K562 (cell line): ENCODE results near the gene RSBN1L. TPM values are rescaled to one million over a fixed set of nuclear protein-coding genes. Genes with fewer than 3 reads are reported as not detected.

Source experiments
- ATAC-seq: fragments of 200-7000 bp; cut with Tn5 transposase; 3 replicates; pipeline ENCODE4 v1.9.1; 2020; ENCODE audit warnings: moderate library complexity
- BruUV-seq: library from RNA; stranded (reverse); fragments of 400-500 nt; replicated peaks from 2 replicates; lab custom pipeline; 2021; lab: Mats Ljungman, UMichigan
- CTCF ChIA-PET: fragments of 300-600 bp; formaldehyde crosslinking; extraction: SDS; loops from one replicate; lab custom pipeline; 2021; ENCODE audit warnings: low intra/inter-chr PET ratio; lab: Yijun Ruan, JAX
- POLR2A ChIA-PET: fragments of 300-600, 350-650 bp; sonication (Branson Sonifier 250); formaldehyde crosslinking; extraction: SDS; loops from one replicate; lab custom pipeline; 2021; ENCODE audit warnings: antibody characterized with exemption, inconsistent platforms; lab: Yijun Ruan, JAX
- DNase-seq, 4 experiments: peaks; one replicate each; pipeline versions ENCODE4 v3.0.0 to v3.0.0-alpha.2; 2011 to 2018; ENCODE audit warnings: low spot score in 3 of 4, mixed read lengths in 3 of 4; ENCODE audit errors: extremely low read depth in 1 of 4
- FAIRE-seq: peaks from 2 replicates; lab custom pipeline; 2011; peaks lifted over from hg19 to GRCh38; lab: Jason Lieb, UNC
- H2AFZ ChIP-seq: 2 replicates; pipeline ENCODE4 v1.6.0; 2011; ENCODE audit warnings: low read depth, low read length, control low read depth, inconsistent platforms
- H3K27ac ChIP-seq: fragments of 200-600 bp; 3 replicates; pipeline ENCODE4 v1.8.0; 2011; ENCODE audit warnings: low read depth, mild to moderate bottlenecking, control low read depth, inconsistent platforms, low read length, moderate library complexity, mixed read lengths; ENCODE audit errors: extremely low read depth
- H3K27me3 ChIP-seq, 2 experiments: fragments of 300-600 bp in 1 of 2; 2 replicates in 1 of 2; 3 replicates in 1 of 2; pipeline versions ENCODE4 v1.6.0 to v1.8.0; 2011; ENCODE audit warnings: inconsistent platforms in 2 of 2, low read length in 2 of 2, mild to moderate bottlenecking in 1 of 2, mixed read lengths in 1 of 2, moderate library complexity in 1 of 2; ENCODE audit not compliant: control insufficient read depth in 2 of 2, insufficient read depth in 2 of 2
- H3K36me3 ChIP-seq: fragments of 300-600 bp; 3 replicates; pipeline ENCODE4 v1.8.0; 2011; ENCODE audit warnings: mild to moderate bottlenecking, low read length, inconsistent platforms; ENCODE audit not compliant: control insufficient read depth, insufficient read depth
- H3K4me1 ChIP-seq, 2 experiments: fragments of 200-600 bp in 1 of 2; replicated peaks in 1 of 2; 2 replicates in 1 of 2; 3 replicates in 1 of 2; pipeline versions ENCODE4 v1.5.1 to v1.8.0; 2011; ENCODE audit warnings: inconsistent platforms in 2 of 2, low read length in 2 of 2, mild to moderate bottlenecking in 1 of 2, mixed read lengths in 1 of 2, moderate library complexity in 1 of 2; ENCODE audit not compliant: control insufficient read depth in 2 of 2, insufficient read depth in 2 of 2
- H3K4me2 ChIP-seq: 2 replicates; pipeline ENCODE4 v1.6.1; 2011; ENCODE audit warnings: low read length, control low read depth, inconsistent platforms, mixed read lengths; ENCODE audit not compliant: insufficient read depth
- H3K4me3 ChIP-seq: fragments of 200-600 bp; sonication (generic), shearing (Covaris generic); 2 replicates; pipeline ENCODE4 v1.5.1; 2016; ENCODE audit warnings: control low read depth, inconsistent platforms
- H3K79me2 ChIP-seq: fragments of 200-600 bp; 3 replicates; pipeline ENCODE4 v1.8.0; 2011; ENCODE audit warnings: low read length, inconsistent platforms; ENCODE audit not compliant: control insufficient read depth, insufficient read depth
- H3K9ac ChIP-seq, 2 experiments: 2 replicates each; pipeline versions ENCODE4 v1.6.0 to v1.6.1; 2011; ENCODE audit warnings: low read depth in 2 of 2, low read length in 2 of 2, control low read depth in 1 of 2, inconsistent platforms in 1 of 2, mild to moderate bottlenecking in 1 of 2, mixed read lengths in 1 of 2; ENCODE audit not compliant: insufficient read depth in 1 of 2
- H3K9me1 ChIP-seq: one replicate; pipeline ENCODE4 v1.6.0; 2011; ENCODE audit warnings: inconsistent platforms, mild to moderate bottlenecking, low read length, moderate library complexity; ENCODE audit not compliant: control insufficient read depth, insufficient read depth
- H3K9me3 ChIP-seq: replicated peaks from 2 replicates; pipeline ENCODE4 v1.5.1; 2011; ENCODE audit warnings: low read depth, low read length, inconsistent platforms; ENCODE audit not compliant: control insufficient read depth, insufficient read depth
- H4K20me1 ChIP-seq: replicated peaks from 2 replicates; pipeline ENCODE4 v1.6.1; 2011; ENCODE audit warnings: low read length, inconsistent platforms, mixed read lengths; ENCODE audit not compliant: control insufficient read depth, insufficient read depth
- BCL6 ChIP-seq: fragments of 250-450 bp; sonication (Bioruptor Pico); IDR thresholded peaks from 2 replicates; pipeline ENCODE4 v1.4.0; 2020
- DACH1 ChIP-seq: fragments of 450-650 bp; IDR thresholded peaks from 2 replicates; pipeline ENCODE4 v1.6.1; 2018; ENCODE audit not compliant: partially characterized antibody
- GATAD2B ChIP-seq: fragments of 450-650 bp; IDR thresholded peaks from 2 replicates; pipeline ENCODE4 v1.6.1; 2017; ENCODE audit warnings: mild to moderate bottlenecking, borderline replicate concordance
- HDGF ChIP-seq: fragments of 450-650 bp; IDR thresholded peaks from 2 replicates; pipeline ENCODE4 v1.6.1; 2016
- MAFG ChIP-seq: fragments of 450-650 bp; conservative IDR thresholded peaks from 2 replicates; pipeline ENCODE4 v1.6.1; 2016; ENCODE audit warnings: missing genetic modification characterization, missing compliant biosample characterization
- NFE2 ChIP-seq: IDR thresholded peaks from 2 replicates; pipeline ENCODE4 v1.6.1; 2014; ENCODE audit warnings: antibody characterized with exemption, low read depth
- NR2C2 ChIP-seq, 2 experiments: fragments of 200-800 bp in 1 of 2; sonication (Bioruptor generic) in 1 of 2; sonication (generic) in 1 of 2; formaldehyde crosslinking in 1 of 2; IDR thresholded peaks; 2 replicates each; pipeline versions ENCODE4 v1.6.1 to v1.8.0; 2016 to 2022; ENCODE audit warnings: mild to moderate bottlenecking in 1 of 2, missing compliant biosample characterization in 1 of 2, missing genetic modification characterization in 1 of 2, missing genetic modification reagents in 1 of 2
- RAD51 ChIP-seq: fragments of 450-650 bp; IDR thresholded peaks from 2 replicates; pipeline ENCODE4 v1.7.1; 2016; ENCODE audit warnings: low read depth, mild to moderate bottlenecking, borderline replicate concordance
- SAFB ChIP-seq: fragments of 200-400 bp; formaldehyde crosslinking; IDR thresholded peaks from 2 replicates; pipeline ENCODE4 v1.6.1; 2017; ENCODE audit warnings: low read depth, low read length, borderline replicate concordance
- ZNF224 ChIP-seq: sonication (generic); formaldehyde crosslinking; IDR thresholded peaks from 2 replicates; pipeline ENCODE4 v1.8.0; 2022; ENCODE audit warnings: mild to moderate bottlenecking, missing genetic modification reagents
- ZNF384 ChIP-seq: IDR thresholded peaks from 2 replicates; pipeline ENCODE4 v1.6.1; 2012; ENCODE audit warnings: low read depth, low read length, improper control_type of control experiment
- WGBS: fragments of 100-300 bp; shearing (Covaris generic); methylation state at CpG from one replicate; pipeline ENCODE4 v1.1.6; 2016; ENCODE audit warnings: low coverage, mixed read lengths; ENCODE audit not compliant: insufficient coverage; ENCODE audit errors: missing lambda C conversion rate; 5-methylcytosine and 5-hydroxymethylcytosine counted together
- in situ Hi-C: fragments of 300-500 bp; cut with MboI; formaldehyde crosslinking; loops from 4 replicates; pipeline ENCODE4 v1.15.0; 2018; ENCODE audit warnings: inconsistent platforms, mixed read lengths
- intact Hi-C: fragments of 100-400 bp; cut with micrococcal nuclease; formaldehyde crosslinking; loops from 2 replicates; pipeline ENCODE4 v1.14.2; 2022
- polyA plus RNA-seq, 8 experiments: library from polyadenylated mRNA; depleted of rRNA in 4 of 8; stranded (reverse) in 5 of 8; unstranded in 3 of 8; fragments of >200 nt; fragmentation: Nextera tagmentation in 2 of 8; fragmentation: Illumina TruSeq in 1 of 8; extraction: Ambion mirVana in 2 of 8; extraction: Trizol in 1 of 8; gene quantifications; 2 replicates each; pipeline versions ENCODE4 v1.2.1 to v1.2.3, GENCODE V29; 2011 to 2014; ENCODE audit warnings: inconsistent platforms in 1 of 8, missing spikeins in 1 of 8
- total RNA-seq, 7 experiments: library from RNA; depleted of rRNA in 6 of 7; stranded (reverse); fragments of >200 nt in 6 of 7; fragmentation: Illumina TruSeq in 2 of 7; extraction: Trizol in 2 of 7; gene quantifications; 2 replicates each; pipeline versions ENCODE4 v1.2.1 to v1.2.3, GENCODE V29; 2011 to 2021; ENCODE audit warnings: low replicate concordance in 1 of 7
- TF ChIP-seq, protein P1 (sequence below): fragments of 250-450 bp; sonication (Bioruptor Pico); IDR thresholded peaks from 2 replicates; pipeline ENCODE4 v1.8.0; 2021; ENCODE audit warnings: mild to moderate bottlenecking, moderate library complexity
- TF ChIP-seq, protein P2 (sequence below): fragments of 150-350 bp; conservative IDR thresholded peaks from 2 replicates; pipeline ENCODE4 v1.6.1; 2014; ENCODE audit warnings: low read length

The RSBN1L gene
- total and polyA plus RNA-seq, 9 of the 15 experiments (the other 6 are each of a cell fraction or from before 2014, with no cell fraction given): 6.2 to 35.2 (median 20.1) TPM

DNA sequence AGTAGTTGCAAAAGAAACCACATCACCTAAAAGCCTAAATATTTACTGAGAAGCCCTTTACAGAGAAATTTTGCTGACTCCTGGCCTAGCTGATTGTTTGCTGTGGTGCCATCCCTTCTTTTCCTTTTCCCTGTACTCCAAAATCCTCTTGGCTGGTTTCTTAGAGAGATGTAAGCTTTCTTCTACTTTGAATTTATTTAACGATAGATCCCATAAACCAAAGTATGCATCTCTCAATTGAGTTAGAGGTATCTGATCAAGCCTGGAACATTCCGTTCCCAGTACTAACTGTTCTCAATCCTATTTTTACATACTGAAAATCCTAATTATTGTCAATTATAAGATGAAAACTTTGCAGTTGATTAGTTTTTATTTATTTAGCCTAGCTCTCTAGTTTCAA, 95.7 kb downstream of the RSBN1L start:
- in situ Hi-C loops (no loop called here), intact Hi-C loops (loop anchor here (10.0 kb wide), 1 partner anchor 223 kb away; no protein-coding TSS in a partner anchor)
- H3K79me2 ChIP-seq: peaks cover 34% of the 10 kb centered on the region
- H3K27ac ChIP-seq: no peak overlapping the region
- no TSS peak for BruUV-seq
- no peak for DNase-seq
- no peak for ATAC-seq
- TF ChIP-seq NR2C2 (CRISPR knock-in tag; IDR thresholded peaks at IDR 0.05) (no peak), NR2C2 (tag; IDR thresholded peaks at IDR 0.05) (no peak), GATAD2B (no peak), RAD51 (no peak), MAFG (tag) (no peak), HDGF (no peak), ZNF384 (no peak), ZNF224 (no peak), DACH1 (no peak), NFE2 (no peak), BCL6 (no peak), SAFB (no peak)
- TF ChIP-seq, protein P1, sequence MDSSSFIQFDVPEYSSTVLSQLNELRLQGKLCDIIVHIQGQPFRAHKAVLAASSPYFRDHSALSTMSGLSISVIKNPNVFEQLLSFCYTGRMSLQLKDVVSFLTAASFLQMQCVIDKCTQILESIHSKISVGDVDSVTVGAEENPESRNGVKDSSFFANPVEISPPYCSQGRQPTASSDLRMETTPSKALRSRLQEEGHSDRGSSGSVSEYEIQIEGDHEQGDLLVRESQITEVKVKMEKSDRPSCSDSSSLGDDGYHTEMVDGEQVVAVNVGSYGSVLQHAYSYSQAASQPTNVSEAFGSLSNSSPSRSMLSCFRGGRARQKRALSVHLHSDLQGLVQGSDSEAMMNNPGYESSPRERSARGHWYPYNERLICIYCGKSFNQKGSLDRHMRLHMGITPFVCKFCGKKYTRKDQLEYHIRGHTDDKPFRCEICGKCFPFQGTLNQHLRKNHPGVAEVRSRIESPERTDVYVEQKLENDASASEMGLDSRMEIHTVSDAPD (CRISPR knock-in tag): no peak
- TF ChIP-seq, protein P2, sequence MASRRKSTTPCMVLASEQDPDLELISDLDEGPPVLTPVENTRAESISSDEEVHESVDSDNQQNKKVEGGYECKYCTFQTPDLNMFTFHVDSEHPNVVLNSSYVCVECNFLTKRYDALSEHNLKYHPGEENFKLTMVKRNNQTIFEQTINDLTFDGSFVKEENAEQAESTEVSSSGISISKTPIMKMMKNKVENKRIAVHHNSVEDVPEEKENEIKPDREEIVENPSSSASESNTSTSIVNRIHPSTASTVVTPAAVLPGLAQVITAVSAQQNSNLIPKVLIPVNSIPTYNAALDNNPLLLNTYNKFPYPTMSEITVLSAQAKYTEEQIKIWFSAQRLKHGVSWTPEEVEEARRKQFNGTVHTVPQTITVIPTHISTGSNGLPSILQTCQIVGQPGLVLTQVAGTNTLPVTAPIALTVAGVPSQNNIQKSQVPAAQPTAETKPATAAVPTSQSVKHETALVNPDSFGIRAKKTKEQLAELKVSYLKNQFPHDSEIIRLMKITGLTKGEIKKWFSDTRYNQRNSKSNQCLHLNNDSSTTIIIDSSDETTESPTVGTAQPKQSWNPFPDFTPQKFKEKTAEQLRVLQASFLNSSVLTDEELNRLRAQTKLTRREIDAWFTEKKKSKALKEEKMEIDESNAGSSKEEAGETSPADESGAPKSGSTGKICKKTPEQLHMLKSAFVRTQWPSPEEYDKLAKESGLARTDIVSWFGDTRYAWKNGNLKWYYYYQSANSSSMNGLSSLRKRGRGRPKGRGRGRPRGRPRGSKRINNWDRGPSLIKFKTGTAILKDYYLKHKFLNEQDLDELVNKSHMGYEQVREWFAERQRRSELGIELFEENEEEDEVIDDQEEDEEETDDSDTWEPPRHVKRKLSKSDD: no peak
- POLR2A ChIA-PET: interaction anchor here (0.6 kb wide), 1 partner anchor 36 kb away, joined by 3 read pairs; no protein-coding TSS in a partner anchor
- H3K4me2 ChIP-seq: no peak overlapping the region
- H3K4me1 ChIP-seq: peaks cover 5 to 7% of the 10 kb centered on the region in 2 experiments; a peak in 4 of 5 replicates
- H4K20me1 ChIP-seq: no peaks in the 10 kb centered on the region
- no peak overlapping the region for H2AFZ ChIP-seq
- H3K36me3 ChIP-seq: peaks cover 27% of the 10 kb centered on the region; the same call in 2 of the 3 replicates
- WGBS: 88% methylated on average over 2 of the region's 2 CpGs
- H3K9me1 ChIP-seq: no peaks in the 10 kb centered on the region
- no peak overlapping the region for H3K4me3 ChIP-seq
- H3K9ac ChIP-seq: no peak overlapping the region
- CTCF ChIA-PET: no interaction called here
- no peak for FAIRE-seq
- H3K9me3 ChIP-seq: no peaks in the 10 kb centered on the region
- H3K27me3 ChIP-seq: no peaks in the 10 kb centered on the region
